Ovary (tissue), 3 donors: ENCODE results near the gene PRDM15.

ENCODE experiments used
- CTCF ChIP-seq, 3 donors: fragments of 450-650 bp in 2 of 3; fragments of 200-600 bp in 1 of 3; IDR thresholded peaks; one replicate each; pipeline versions ENCODE4 v1.5.1 to v1.8.0; 2016 to 2022; ENCODE audit warnings: antibody characterized with exemption in 3 of 3, mild to moderate bottlenecking in 1 of 3
- EP300 ChIP-seq: sonication (generic); formaldehyde crosslinking; IDR thresholded peaks from one replicate; pipeline ENCODE4 v1.6.1; 2017; ENCODE audit warnings: antibody characterized with exemption
- POLR2A ChIP-seq: fragments of 450-650 bp; IDR thresholded peaks from one replicate; pipeline ENCODE4 v1.6.1; 2017; ENCODE audit warnings: antibody characterized with exemption, mild to moderate bottlenecking, moderate library complexity
- donor health status: DM: no; HTN: no; CAD: no.

GRCh38 chr21:41926117-41926806 is 47.1 kb upstream of the PRDM15 start:
- TF ChIP-seq CTCF (IDR thresholded peaks at IDR 0.05) = no peak
- no peak for TF ChIP-seq POLR2A
- no peak for TF ChIP-seq EP300
